GM12892 (cell line): ENCODE measurements around the gene EDAR.

Source experiments
- POLR2A ChIP-seq: IDR thresholded peaks from 2 replicates; pipeline ENCODE4 v1.6.1; 2011; ENCODE audit warnings: low read depth, low read length, control low read depth
- POLR2AphosphoS5 ChIP-seq: IDR thresholded peaks from 2 replicates; pipeline ENCODE4 v1.6.1; 2011; ENCODE audit warnings: low read depth, low read length, control low read depth

DNA sequence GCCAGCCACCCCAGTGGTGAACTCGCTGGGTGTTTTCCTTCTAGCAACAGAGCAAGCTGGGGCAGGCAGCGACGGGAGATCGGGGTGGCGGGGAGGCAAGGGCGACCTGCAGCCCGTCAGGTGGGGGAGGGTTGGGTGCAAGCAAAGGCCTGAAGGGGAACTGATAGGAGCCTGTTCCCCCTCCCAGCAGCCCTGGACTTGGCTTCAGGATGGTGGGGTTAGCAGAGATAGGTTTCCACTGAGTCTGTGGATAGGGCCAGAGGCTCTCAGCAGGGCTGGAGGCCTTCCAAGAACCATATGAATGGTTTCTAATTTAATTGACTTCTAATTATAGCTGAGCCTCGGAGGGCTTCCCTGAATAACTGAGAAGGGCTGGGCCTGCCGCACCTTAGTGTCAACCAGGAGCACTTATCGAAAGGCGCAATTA, 55.3 kb downstream of the EDAR start:
- TF ChIP-seq POLR2AphosphoS5 (no peak), POLR2A (no peak)
